ENCODE results near the gene ARHGAP8. TPM values are rescaled to one million over a fixed set of nuclear protein-coding genes. Genes with fewer than 3 reads are reported as not detected.
"Not testable (repeated sequence)": the region's sequence is repeated elsewhere in the genome, so short reads cannot be mapped to it uniquely, and the experiment has no call there.

Gene ARHGAP8
- total RNA-seq, 1 donor from 2014 or later: 1.4 TPM

- Mint-ChIP-seq H3K4me1 (ENCODE audit: low read depth) (no peaks in the 10 kb centered on the region), H3K36me3 (ENCODE audit: low read depth) (no peaks in the 10 kb centered on the region), H3K9me3 (no peaks in the 10 kb centered on the region), H3K4me3 (no peak overlapping the region), H3K27me3 (ENCODE audit: insufficient read depth) (no peaks in the 10 kb centered on the region), H3K27ac (no peak overlapping the region)
- intact Hi-C loops (cut with micrococcal nuclease): no loop called here
- DNase-seq (ENCODE audit: low spot score): no peak
Measured at GRCh38 chr22:44737406-44738346, 14.7 kb upstream of the ARHGAP8 start.

GRCh38 chr22:44738347-44738715 is 14.0 kb upstream of the ARHGAP8 start:
- H3K9me3 Mint-ChIP-seq: no peaks in the 10 kb centered on the region
- no peaks in the 10 kb centered on the region for H3K4me1 Mint-ChIP-seq (ENCODE audit: low read depth)
- H3K27ac Mint-ChIP-seq: no peak overlapping the region
- H3K36me3 Mint-ChIP-seq (ENCODE audit: low read depth): no peaks in the 10 kb centered on the region
- intact Hi-C loops (cut with micrococcal nuclease): no loop called here
- no peaks in the 10 kb centered on the region for H3K27me3 Mint-ChIP-seq (ENCODE audit: insufficient read depth)
- no peak for DNase-seq (ENCODE audit: low spot score)
- H3K4me3 Mint-ChIP-seq: no peak overlapping the region

GRCh38 chr22:44739024-44739423 is 13.4 kb upstream of the ARHGAP8 start:
- no peak for DNase-seq (ENCODE audit: low spot score)
- H3K27ac Mint-ChIP-seq: no peak overlapping the region
- no peaks in the 10 kb centered on the region for H3K9me3 Mint-ChIP-seq
- no peak overlapping the region for H3K4me3 Mint-ChIP-seq
- H3K4me1 Mint-ChIP-seq (ENCODE audit: low read depth): no peaks in the 10 kb centered on the region
- intact Hi-C loops (cut with micrococcal nuclease): no loop called here
- no peaks in the 10 kb centered on the region for H3K36me3 Mint-ChIP-seq (ENCODE audit: low read depth)
- H3K27me3 Mint-ChIP-seq (ENCODE audit: insufficient read depth): no peaks in the 10 kb centered on the region

- intact Hi-C loops (cut with micrococcal nuclease); H3K27ac Mint-ChIP-seq; H3K4me1 Mint-ChIP-seq (ENCODE audit: low read depth); H3K4me3 Mint-ChIP-seq; H3K36me3 Mint-ChIP-seq (ENCODE audit: low read depth); H3K9me3 Mint-ChIP-seq; H3K27me3 Mint-ChIP-seq (ENCODE audit: insufficient read depth); DNase-seq (ENCODE audit: low spot score): not testable (repeated sequence)
Measured at GRCh38 chr22:44739666-44740065, 12.7 kb upstream of the ARHGAP8 start.

- H3K36me3 Mint-ChIP-seq (ENCODE audit: low read depth): no peaks in the 10 kb centered on the region
- no peaks in the 10 kb centered on the region for H3K27me3 Mint-ChIP-seq (ENCODE audit: insufficient read depth)
- H3K9me3 Mint-ChIP-seq: no peaks in the 10 kb centered on the region
- no peak overlapping the region for H3K4me3 Mint-ChIP-seq
- intact Hi-C loops (cut with micrococcal nuclease): no loop called here
- H3K4me1 Mint-ChIP-seq (ENCODE audit: low read depth): no peaks in the 10 kb centered on the region
- DNase-seq (ENCODE audit: low spot score): no peak
- no peak overlapping the region for H3K27ac Mint-ChIP-seq
Measured at GRCh38 chr22:44740307-44740706, 12.1 kb upstream of the ARHGAP8 start.

- Mint-ChIP-seq H3K36me3 (ENCODE audit: low read depth) (no peaks in the 10 kb centered on the region), H3K27me3 (ENCODE audit: insufficient read depth) (peaks cover 4% of the 10 kb centered on the region), H3K4me1 (ENCODE audit: low read depth) (no peaks in the 10 kb centered on the region), H3K27ac (no peak overlapping the region), H3K4me3 (no peak overlapping the region), H3K9me3 (no peaks in the 10 kb centered on the region)
- no peak for DNase-seq (ENCODE audit: low spot score)
- intact Hi-C loops (cut with micrococcal nuclease): no loop called here
Measured at GRCh38 chr22:44741929-44742328, 10.4 kb upstream of the ARHGAP8 start.

GRCh38 chr22:44743247-44743646 is 9.1 kb upstream of the ARHGAP8 start:
- Mint-ChIP-seq H3K27ac (no peak overlapping the region), H3K4me1 (ENCODE audit: low read depth) (no peaks in the 10 kb centered on the region), H3K4me3 (no peak overlapping the region), H3K36me3 (ENCODE audit: low read depth) (no peaks in the 10 kb centered on the region), H3K9me3 (no peaks in the 10 kb centered on the region), H3K27me3 (ENCODE audit: insufficient read depth) (peaks cover 4% of the 10 kb centered on the region)
- no peak for DNase-seq (ENCODE audit: low spot score)
- intact Hi-C loops (cut with micrococcal nuclease): no loop called here

GRCh38 chr22:44743804-44744211 is 8.6 kb upstream of the ARHGAP8 start:
- no peaks in the 10 kb centered on the region for H3K4me1 Mint-ChIP-seq (ENCODE audit: low read depth)

GRCh38 chr22:44745853-44746789 is 6.3 kb upstream of the ARHGAP8 start:
- H3K27ac Mint-ChIP-seq: no peak overlapping the region
- H3K36me3 Mint-ChIP-seq (ENCODE audit: low read depth): no peaks in the 10 kb centered on the region
- no peaks in the 10 kb centered on the region for H3K4me1 Mint-ChIP-seq (ENCODE audit: low read depth)
- H3K9me3 Mint-ChIP-seq: no peaks in the 10 kb centered on the region
- peaks cover 17% of the 10 kb centered on the region for H3K27me3 Mint-ChIP-seq (ENCODE audit: insufficient read depth)
- no peak overlapping the region for H3K4me3 Mint-ChIP-seq
- intact Hi-C loops (cut with micrococcal nuclease): no loop called here
- DNase-seq (ENCODE audit: low spot score): no peak

More at GRCh38 chr22:44743804-44744211, 8.6 kb upstream of the ARHGAP8 start:
- no peaks in the 10 kb centered on the region for H3K36me3 Mint-ChIP-seq (ENCODE audit: low read depth)
- intact Hi-C loops (cut with micrococcal nuclease): no loop called here
- no peak for DNase-seq (ENCODE audit: low spot score)
- no peak overlapping the region for H3K4me3 Mint-ChIP-seq
- no peaks in the 10 kb centered on the region for H3K9me3 Mint-ChIP-seq
- no peak overlapping the region for H3K27ac Mint-ChIP-seq
- H3K27me3 Mint-ChIP-seq (ENCODE audit: insufficient read depth): peaks cover 8% of the 10 kb centered on the region

GRCh38 chr22:44747784-44748127 is 4.6 kb upstream of the ARHGAP8 start:
- peaks cover 28% of the 10 kb centered on the region for H3K27me3 Mint-ChIP-seq (ENCODE audit: insufficient read depth)
- H3K4me3 Mint-ChIP-seq; intact Hi-C loops (cut with micrococcal nuclease); H3K27ac Mint-ChIP-seq; H3K4me1 Mint-ChIP-seq (ENCODE audit: low read depth); H3K36me3 Mint-ChIP-seq (ENCODE audit: low read depth); H3K9me3 Mint-ChIP-seq; DNase-seq (ENCODE audit: low spot score): not testable (repeated sequence)

- Mint-ChIP-seq H3K4me1 (ENCODE audit: low read depth) (no peaks in the 10 kb centered on the region), H3K4me3 (no peak overlapping the region), H3K27me3 (ENCODE audit: insufficient read depth) (peaks cover 36% of the 10 kb centered on the region), H3K36me3 (ENCODE audit: low read depth) (no peaks in the 10 kb centered on the region), H3K27ac (no peak overlapping the region), H3K9me3 (no peaks in the 10 kb centered on the region)
- intact Hi-C loops (cut with micrococcal nuclease): no loop called here
- no peak for DNase-seq (ENCODE audit: low spot score)
Measured at GRCh38 chr22:44748524-44748923, 3.9 kb upstream of the ARHGAP8 start.

GRCh38 chr22:44750481-44750880 is 1.9 kb upstream of the ARHGAP8 start:
- H3K4me3 Mint-ChIP-seq: no peak overlapping the region

More at GRCh38 chr22:44750481-44750880, 1.9 kb upstream of the ARHGAP8 start:
- Mint-ChIP-seq H3K27me3 (ENCODE audit: insufficient read depth) (peaks cover 55% of the 10 kb centered on the region), H3K9me3 (no peaks in the 10 kb centered on the region), H3K36me3 (ENCODE audit: low read depth) (no peaks in the 10 kb centered on the region), H3K27ac (no peak overlapping the region), H3K4me1 (ENCODE audit: low read depth) (no peaks in the 10 kb centered on the region)
- no peak for DNase-seq (ENCODE audit: low spot score)
- intact Hi-C loops (cut with micrococcal nuclease): no loop called here
